HCT116 (cell line): ENCODE measurements around the gene MSH2. TPM values are rescaled to one million over a fixed set of nuclear protein-coding genes. Genes with fewer than 3 reads are reported as not detected.

Experiments used
- ATAC-seq: fragments of 200-7000 bp; cut with Tn5 transposase; 2 replicates; pipeline ENCODE4 v1.9.1; 2020; ENCODE audit warnings: mild to moderate bottlenecking, moderate library complexity
- BruUV-seq: library from RNA; stranded (reverse); fragments of 400-500 nt; replicated peaks from 2 replicates; lab custom pipeline; 2021; lab: Mats Ljungman, UMichigan
- CTCF ChIA-PET: fragments of 300-600 bp; sonication (Branson Sonifier 250); formaldehyde crosslinking; loops from one replicate; lab custom pipeline; 2021; ENCODE audit warnings: antibody characterized with exemption; lab: Charles Lee
- POLR2A ChIA-PET: fragments of 300-600, 350-600 bp; sonication (Branson Sonifier 250); formaldehyde crosslinking; loops from one replicate; lab custom pipeline; 2021; ENCODE audit warnings: antibody characterized with exemption; lab: Charles Lee
- RAD21 ChIA-PET, 2 experiments: fragments of 300-600 bp; sonication (Branson Sonifier 250); formaldehyde crosslinking; loops; one replicate each; lab custom pipeline; 2023; ENCODE audit warnings: low total read pairs in 2 of 2; ENCODE audit not compliant: uncharacterized antibody in 2 of 2, unreplicated experiment in 2 of 2, low non-redundant PET in 1 of 2; lab: Charles Lee
- DNase-seq: peaks from one replicate; pipeline ENCODE4 v3.0.0-alpha.2; 2010; ENCODE audit warnings: low read depth, low spot score
- H2AFZ ChIP-seq: fragments of 200-600 bp; shearing (Covaris generic), sonication (generic); 2 replicates; pipeline ENCODE4 v1.6.1; 2017; ENCODE audit warnings: low read depth, mixed run types, mixed read lengths, antibody characterized with exemption, low read length; ENCODE audit not compliant: poor library complexity, severe bottlenecking
- H3K27ac ChIP-seq: 2 replicates; pipeline ENCODE4 v1.5.1; 2012; ENCODE audit warnings: low read depth, low read length
- H3K27me3 ChIP-seq: fragments of 200-600 bp; sonication (generic); 2 replicates; pipeline ENCODE4 v1.6.1; 2016; ENCODE audit warnings: mixed run types, low read length, mixed read lengths; ENCODE audit not compliant: insufficient read depth
- H3K36me3 ChIP-seq, 2 experiments: fragments of 200-500 bp in 1 of 2; fragments of 200-600 bp in 1 of 2; sonication (Bioruptor generic) in 1 of 2; sonication (generic) in 1 of 2; 2 replicates each; pipeline versions ENCODE4 v1.5.1 to v1.6.1; 2014 to 2016; ENCODE audit warnings: low read length in 2 of 2, inconsistent platforms in 1 of 2, mixed read lengths in 1 of 2, mixed run types in 1 of 2; ENCODE audit not compliant: insufficient read depth in 2 of 2, control insufficient read depth in 1 of 2
- H3K4me1 ChIP-seq, 2 experiments: fragments of 200-600 bp in 1 of 2; sonication (generic) in 1 of 2; 2 replicates each; pipeline versions ENCODE4 v1.5.1 to v1.6.1; 2012 to 2017; ENCODE audit warnings: low read length in 2 of 2, inconsistent platforms in 1 of 2, mild to moderate bottlenecking in 1 of 2, mixed read lengths in 1 of 2, mixed run types in 1 of 2, moderate library complexity in 1 of 2; ENCODE audit not compliant: insufficient read depth in 2 of 2, control insufficient read depth in 1 of 2
- H3K4me2 ChIP-seq: fragments of 200-600 bp; sonication (generic); 2 replicates; pipeline ENCODE4 v1.6.1; 2017; ENCODE audit warnings: mixed run types, low read length, mixed read lengths
- H3K4me3 ChIP-seq, 2 experiments: fragments of 200-600 bp in 1 of 2; sonication (generic) in 1 of 2; replicated peaks in 1 of 2; 2 replicates each; pipeline ENCODE4 v1.5.1; 2011 to 2016; ENCODE audit warnings: low read length in 2 of 2, control low read depth in 1 of 2, low read depth in 1 of 2, mild to moderate bottlenecking in 1 of 2, mixed read lengths in 1 of 2, mixed run types in 1 of 2
- H3K79me2 ChIP-seq: fragments of 200-600 bp; sonication (generic); 2 replicates; pipeline ENCODE4 v1.6.1; 2017; ENCODE audit warnings: mild to moderate bottlenecking, mixed run types, low read length, moderate library complexity, mixed read lengths; ENCODE audit not compliant: insufficient read depth
- H3K9ac ChIP-seq: fragments of 200-600 bp; sonication (generic); 2 replicates; pipeline ENCODE4 v1.6.1; 2016; ENCODE audit warnings: low read length, mixed read lengths
- H3K9me2 ChIP-seq: fragments of 200-600 bp; sonication (generic), shearing (Covaris generic); 2 replicates; pipeline ENCODE4 v1.6.1; 2017; ENCODE audit warnings: mixed run types, mild to moderate bottlenecking, moderate library complexity; ENCODE audit not compliant: insufficient read depth
- H3K9me3 ChIP-seq, 2 experiments: fragments of 200-500 bp in 1 of 2; fragments of 200-600 bp in 1 of 2; sonication (Bioruptor generic) in 1 of 2; sonication (generic) in 1 of 2; 2 replicates each; pipeline ENCODE4 v1.6.1; 2014 to 2017; ENCODE audit warnings: low read length in 2 of 2, mixed read lengths in 2 of 2, inconsistent platforms in 1 of 2, low read depth in 1 of 2, mild to moderate bottlenecking in 1 of 2, mixed run types in 1 of 2, moderate library complexity in 1 of 2; ENCODE audit not compliant: control insufficient read depth in 1 of 2, insufficient read depth in 1 of 2
- H4K20me1 ChIP-seq: fragments of 200-600 bp; sonication (generic), shearing (Covaris generic); 2 replicates; pipeline ENCODE4 v1.6.1; 2017; ENCODE audit warnings: mixed run types, mild to moderate bottlenecking, moderate library complexity; ENCODE audit not compliant: insufficient read depth
- CEBPB ChIP-seq: IDR thresholded peaks from 2 replicates; pipeline ENCODE4 v1.6.1; 2012; ENCODE audit warnings: low read depth
- CTCF ChIP-seq, 3 experiments: fragments of 200-600 bp in 1 of 3; sonication (generic) in 1 of 3; IDR thresholded peaks in 2 of 3; conservative IDR thresholded peaks in 1 of 3; 2 replicates each; pipeline ENCODE4 v1.5.1; 2012 to 2017; ENCODE audit warnings: low read depth in 2 of 3, low read length in 2 of 3, antibody characterized with exemption in 1 of 3, borderline replicate concordance in 1 of 3, control low read depth in 1 of 3, mild to moderate bottlenecking in 1 of 3, mixed read lengths in 1 of 3, mixed run types in 1 of 3, moderate library complexity in 1 of 3; ENCODE audit not compliant: insufficient read depth in 1 of 3
- ELF1 ChIP-seq: IDR thresholded peaks from 2 replicates; pipeline ENCODE4 v1.6.1; 2012; ENCODE audit warnings: low read depth, borderline replicate concordance
- EZH2 ChIP-seq: fragments of 200-600 bp; sonication (generic); IDR thresholded peaks from 2 replicates; pipeline ENCODE4 v1.6.1; 2017; ENCODE audit warnings: antibody characterized with exemption, mixed run types
- EZH2phosphoT487 ChIP-seq: fragments of 200-600 bp; IDR thresholded peaks from 2 replicates; pipeline ENCODE4 v1.6.1; 2018; ENCODE audit warnings: antibody characterized with exemption, borderline replicate concordance
- FOSL1 ChIP-seq: IDR thresholded peaks from 2 replicates; pipeline ENCODE4 v1.6.1; 2012; ENCODE audit warnings: low read depth
- JUND ChIP-seq: IDR thresholded peaks from 2 replicates; pipeline ENCODE4 v1.6.1; 2012
- MAX ChIP-seq: IDR thresholded peaks from 2 replicates; pipeline ENCODE4 v1.6.1; 2012
- POLR2A ChIP-seq: IDR thresholded peaks from 2 replicates; pipeline ENCODE4 v1.7.0; 2011; ENCODE audit warnings: borderline replicate concordance; ENCODE audit not compliant: insufficient read depth, insufficient read length; ENCODE audit errors: extremely low read depth
- SP1 ChIP-seq: IDR thresholded peaks from 2 replicates; pipeline ENCODE4 v1.6.1; 2012; ENCODE audit warnings: low read depth
- ZNF274 ChIP-seq: fragments of 200-500 bp; sonication (Bioruptor generic); IDR thresholded peaks from 2 replicates; pipeline ENCODE4 v1.6.1; 2014; ENCODE audit warnings: mild to moderate bottlenecking, low read depth, low read length, inconsistent platforms
- intact Hi-C: fragments of 100-400 bp; cut with micrococcal nuclease; formaldehyde crosslinking; loops from 2 replicates; pipeline ENCODE4 v1.10.0; 2022
- total RNA-seq: library from RNA; stranded (reverse); gene quantifications from one replicate; pipeline ENCODE4 v1.2.1, GENCODE V29; 2021; ENCODE audit not compliant: unreplicated experiment
- TF ChIP-seq, protein P1 (sequence below): IDR thresholded peaks from 2 replicates; pipeline ENCODE4 v1.6.1; 2011; ENCODE audit warnings: mild to moderate bottlenecking, low read length, moderate library complexity; ENCODE audit not compliant: insufficient replicate concordance; ENCODE audit errors: extremely low read depth
- TF ChIP-seq, protein P2 (sequence below): IDR thresholded peaks from 2 replicates; pipeline ENCODE4 v1.6.1; 2012
- TF ChIP-seq, protein P3 (sequence below): IDR thresholded peaks from 2 replicates; pipeline ENCODE4 v1.6.1; 2012; ENCODE audit warnings: low read depth

The MSH2 gene
- total RNA-seq, 1 experiment from 2014 or later, result 54.9 TPM

GRCh38 chr2:47485177-47485576 is 82.2 kb downstream of the MSH2 start (continued):
- TF ChIP-seq, protein P1, sequence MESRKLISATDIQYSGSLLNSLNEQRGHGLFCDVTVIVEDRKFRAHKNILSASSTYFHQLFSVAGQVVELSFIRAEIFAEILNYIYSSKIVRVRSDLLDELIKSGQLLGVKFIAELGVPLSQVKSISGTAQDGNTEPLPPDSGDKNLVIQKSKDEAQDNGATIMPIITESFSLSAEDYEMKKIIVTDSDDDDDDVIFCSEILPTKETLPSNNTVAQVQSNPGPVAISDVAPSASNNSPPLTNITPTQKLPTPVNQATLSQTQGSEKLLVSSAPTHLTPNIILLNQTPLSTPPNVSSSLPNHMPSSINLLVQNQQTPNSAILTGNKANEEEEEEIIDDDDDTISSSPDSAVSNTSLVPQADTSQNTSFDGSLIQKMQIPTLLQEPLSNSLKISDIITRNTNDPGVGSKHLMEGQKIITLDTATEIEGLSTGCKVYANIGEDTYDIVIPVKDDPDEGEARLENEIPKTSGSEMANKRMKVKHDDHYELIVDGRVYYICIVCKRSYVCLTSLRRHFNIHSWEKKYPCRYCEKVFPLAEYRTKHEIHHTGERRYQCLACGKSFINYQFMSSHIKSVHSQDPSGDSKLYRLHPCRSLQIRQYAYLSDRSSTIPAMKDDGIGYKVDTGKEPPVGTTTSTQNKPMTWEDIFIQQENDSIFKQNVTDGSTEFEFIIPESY, result no peak
- TF ChIP-seq, protein P2, sequence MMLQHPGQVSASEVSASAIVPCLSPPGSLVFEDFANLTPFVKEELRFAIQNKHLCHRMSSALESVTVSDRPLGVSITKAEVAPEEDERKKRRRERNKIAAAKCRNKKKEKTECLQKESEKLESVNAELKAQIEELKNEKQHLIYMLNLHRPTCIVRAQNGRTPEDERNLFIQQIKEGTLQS, result no peak

DNA sequence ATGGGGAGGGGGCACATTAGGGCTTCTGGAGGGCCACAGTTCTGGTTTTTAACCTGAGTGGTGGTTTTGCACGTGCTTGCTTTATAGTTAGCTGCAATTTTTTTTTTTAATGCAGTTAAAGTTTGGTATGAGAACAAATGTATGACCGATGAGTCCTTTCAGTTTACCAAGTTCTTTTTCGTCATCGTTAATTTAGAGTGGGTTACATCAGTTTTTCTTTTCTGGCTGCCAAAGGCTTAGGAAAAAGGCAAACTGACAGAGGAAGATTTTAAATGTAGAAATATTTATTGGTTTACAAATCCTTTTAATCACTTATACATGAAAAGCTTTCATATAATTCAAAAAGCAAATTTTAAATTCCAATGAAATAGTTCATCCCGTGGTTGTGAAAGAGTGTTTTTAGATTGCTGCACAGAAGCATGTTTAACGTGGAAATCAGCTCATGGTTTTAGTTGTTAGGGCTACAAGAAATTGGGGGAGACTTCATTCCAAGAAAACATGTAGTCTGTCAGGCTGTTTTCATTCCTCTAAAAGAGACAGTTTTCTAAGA is 82.9 kb downstream of the MSH2 start:
- TF ChIP-seq EZH2phosphoT487 (no peak), CEBPB (no peak), ZNF274 (no peak), SP1 (no peak), EZH2 (no peak), FOSL1 (no peak), ELF1 (no peak), MAX (no peak), JUND (no peak), CTCF (IDR thresholded peaks at IDR 0.05 in 2 of 3, conservative IDR thresholded peaks at IDR 0.05 in 1 of 3; ENCODE audit: borderline replicate concordance in 1 of 3, insufficient read depth in 1 of 3, low read depth in 2 of 3, low read length in 2 of 3) (no peak), POLR2A (no peak)
- TF ChIP-seq, protein P3, sequence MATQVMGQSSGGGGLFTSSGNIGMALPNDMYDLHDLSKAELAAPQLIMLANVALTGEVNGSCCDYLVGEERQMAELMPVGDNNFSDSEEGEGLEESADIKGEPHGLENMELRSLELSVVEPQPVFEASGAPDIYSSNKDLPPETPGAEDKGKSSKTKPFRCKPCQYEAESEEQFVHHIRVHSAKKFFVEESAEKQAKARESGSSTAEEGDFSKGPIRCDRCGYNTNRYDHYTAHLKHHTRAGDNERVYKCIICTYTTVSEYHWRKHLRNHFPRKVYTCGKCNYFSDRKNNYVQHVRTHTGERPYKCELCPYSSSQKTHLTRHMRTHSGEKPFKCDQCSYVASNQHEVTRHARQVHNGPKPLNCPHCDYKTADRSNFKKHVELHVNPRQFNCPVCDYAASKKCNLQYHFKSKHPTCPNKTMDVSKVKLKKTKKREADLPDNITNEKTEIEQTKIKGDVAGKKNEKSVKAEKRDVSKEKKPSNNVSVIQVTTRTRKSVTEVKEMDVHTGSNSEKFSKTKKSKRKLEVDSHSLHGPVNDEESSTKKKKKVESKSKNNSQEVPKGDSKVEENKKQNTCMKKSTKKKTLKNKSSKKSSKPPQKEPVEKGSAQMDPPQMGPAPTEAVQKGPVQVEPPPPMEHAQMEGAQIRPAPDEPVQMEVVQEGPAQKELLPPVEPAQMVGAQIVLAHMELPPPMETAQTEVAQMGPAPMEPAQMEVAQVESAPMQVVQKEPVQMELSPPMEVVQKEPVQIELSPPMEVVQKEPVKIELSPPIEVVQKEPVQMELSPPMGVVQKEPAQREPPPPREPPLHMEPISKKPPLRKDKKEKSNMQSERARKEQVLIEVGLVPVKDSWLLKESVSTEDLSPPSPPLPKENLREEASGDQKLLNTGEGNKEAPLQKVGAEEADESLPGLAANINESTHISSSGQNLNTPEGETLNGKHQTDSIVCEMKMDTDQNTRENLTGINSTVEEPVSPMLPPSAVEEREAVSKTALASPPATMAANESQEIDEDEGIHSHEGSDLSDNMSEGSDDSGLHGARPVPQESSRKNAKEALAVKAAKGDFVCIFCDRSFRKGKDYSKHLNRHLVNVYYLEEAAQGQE, result no peak
- TF ChIP-seq, protein P1, result no peak
- H3K36me3 ChIP-seq, result peaks cover 0 to 8% of the 10 kb centered on the region in 2 experiments; a peak in 1 of 4 replicates
- H3K27me3 ChIP-seq, result no peaks in the 10 kb centered on the region
- peaks cover 35 to 40% of the 10 kb centered on the region in 2 experiments for H3K4me1 ChIP-seq
- POLR2A ChIA-PET, result no interaction called here
- RAD21 ChIA-PET, result no interaction called here
- no peak overlapping the region for H3K9ac ChIP-seq
- H4K20me1 ChIP-seq, result no peaks in the 10 kb centered on the region
- H3K9me2 ChIP-seq, result no peaks in the 10 kb centered on the region
- H3K9me3 ChIP-seq, result no peaks in the 10 kb centered on the region
- intact Hi-C loops, result no loop called here
- CTCF ChIA-PET, result no interaction called here
- H3K79me2 ChIP-seq, result no peaks in the 10 kb centered on the region
- H3K4me3 ChIP-seq, result no peak overlapping the region
- H3K4me2 ChIP-seq, result no peak overlapping the region
- H3K27ac ChIP-seq, result no peak overlapping the region
- H2AFZ ChIP-seq, result no peak overlapping the region
- ATAC-seq (no peak), DNase-seq (no peak)
- no TSS peak for BruUV-seq
